HL-60/S4 treated with phorbol 12-myristate 13-acetate at 8.2 ng/mL for 4 days and 3 days (cell line): ENCODE measurements around the gene FXYD4.

Experiments used
- in situ Hi-C: fragments of 300-500 bp; cut with MboI; formaldehyde crosslinking; loops from 2 replicates; pipeline ENCODE4 v1.15.0; 2022; ENCODE audit warnings: low sequenced_read_pairs

FXYD4 gene

DNA sequence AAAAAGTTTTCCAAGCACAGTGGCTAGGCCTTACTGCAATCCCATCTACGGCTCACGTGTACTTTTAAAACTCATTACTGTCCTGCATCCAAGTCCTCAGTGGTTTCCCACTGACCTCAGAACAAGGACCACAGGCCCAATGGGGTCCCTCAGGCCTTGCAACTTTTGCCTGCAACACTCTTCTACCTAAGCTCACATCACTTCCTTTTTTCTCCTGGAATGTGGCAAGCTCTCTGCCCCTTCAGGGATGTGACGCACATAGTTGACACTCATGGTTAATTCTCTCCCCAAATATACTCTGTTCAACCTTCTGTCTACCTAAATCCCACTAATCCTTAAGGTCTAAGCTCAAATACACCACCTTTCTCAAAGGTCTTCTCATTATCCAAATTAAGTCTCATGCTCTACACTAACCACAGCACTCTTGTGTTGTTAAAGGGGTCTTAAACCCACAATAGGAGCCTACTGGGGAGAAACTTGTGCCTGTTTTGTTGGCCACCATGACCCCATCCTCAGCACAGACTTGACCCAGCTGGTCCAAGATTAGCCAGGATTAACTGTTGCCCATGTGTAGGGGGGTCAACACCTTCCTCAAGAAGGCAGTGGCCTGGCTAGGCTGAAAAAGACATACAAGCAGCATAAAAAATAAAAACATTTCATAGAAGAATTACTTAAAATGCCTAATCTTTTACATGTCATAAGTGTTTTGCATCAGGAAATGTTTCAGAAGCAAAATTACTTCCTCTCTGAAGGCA, 22.3 kb downstream of the FXYD4 start:
- in situ Hi-C loops = loop anchor here (10.0 kb wide), 1 partner anchor 51 kb away; no protein-coding TSS in a partner anchor

DNA sequence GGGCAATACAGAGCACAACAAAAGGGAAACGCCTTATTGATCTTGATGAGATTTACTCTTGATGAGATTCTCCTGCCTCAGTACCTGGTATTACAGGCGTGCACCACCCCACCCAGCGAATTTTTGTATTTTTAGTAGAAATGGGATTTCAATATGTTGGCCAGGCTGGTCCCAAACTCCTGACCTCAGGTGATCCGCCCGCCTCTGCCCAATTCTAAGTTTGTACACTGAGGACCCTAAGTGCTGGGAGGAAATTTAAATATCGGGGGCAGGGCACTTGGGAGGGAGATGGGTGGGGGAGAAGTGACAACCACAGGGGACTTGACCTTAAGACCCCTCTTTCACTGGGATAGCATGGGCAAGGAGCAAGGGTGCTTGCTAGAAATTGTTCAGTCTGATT, 23.4 kb downstream of the FXYD4 start:
- in situ Hi-C loops = loop anchor here (10.0 kb wide), 1 partner anchor 50 kb away; no protein-coding TSS in a partner anchor

GRCh38 chr10:43395571-43396060, 24.2 kb downstream of the FXYD4 start:
- in situ Hi-C loops = loop anchor here (10.0 kb wide), 1 partner anchor 49 kb away; no protein-coding TSS in a partner anchor

GRCh38 chr10:43396061-43396927, 24.9 kb downstream of the FXYD4 start:
- in situ Hi-C loops = loop anchor here (10.0 kb wide), 1 partner anchor 49 kb away; no protein-coding TSS in a partner anchor

DNA sequence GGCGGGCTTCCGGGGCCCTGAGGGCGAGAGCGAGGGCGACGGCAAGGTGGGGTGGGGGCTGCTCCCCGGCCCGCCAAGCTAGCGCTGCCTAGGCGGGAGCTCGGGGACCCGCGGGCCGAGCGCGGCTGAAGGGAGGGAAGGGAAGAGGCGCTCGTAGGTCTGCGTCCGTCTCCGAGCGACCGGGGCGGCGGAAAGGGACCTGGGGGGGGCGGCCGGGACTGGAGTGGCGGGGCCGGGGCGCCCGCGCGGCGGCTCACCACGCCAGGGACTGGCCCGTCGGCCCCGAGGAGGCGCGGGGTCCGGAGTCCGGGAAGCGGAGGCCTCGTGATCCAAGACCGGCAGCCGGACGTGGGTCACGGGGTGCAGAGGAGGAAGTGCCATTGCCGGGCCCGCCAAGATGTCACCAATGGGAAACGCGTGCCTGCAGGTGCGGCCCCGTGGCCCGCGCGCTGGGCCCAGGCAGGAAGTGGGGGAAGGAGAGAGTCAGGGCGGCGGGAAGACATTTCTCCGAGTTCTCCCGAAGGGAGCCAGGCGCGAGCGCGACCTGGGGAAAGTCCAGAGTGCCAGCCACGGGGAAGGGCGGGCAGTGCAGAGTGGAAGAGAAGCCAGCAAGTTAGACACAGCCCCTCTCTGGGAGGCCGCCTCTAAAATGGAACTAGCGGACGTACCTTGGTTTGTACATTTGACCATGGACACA, 25.6 kb downstream of the FXYD4 start:
- in situ Hi-C loops = loop anchor here (10.0 kb wide), 1 partner anchor 48 kb away; no protein-coding TSS in a partner anchor

- in situ Hi-C loops = loop anchor here (10.0 kb wide), 1 partner anchor 46 kb away; no protein-coding TSS in a partner anchor
Observed at GRCh38 chr10:43398939-43399319, 27.5 kb downstream of the FXYD4 start.

DNA sequence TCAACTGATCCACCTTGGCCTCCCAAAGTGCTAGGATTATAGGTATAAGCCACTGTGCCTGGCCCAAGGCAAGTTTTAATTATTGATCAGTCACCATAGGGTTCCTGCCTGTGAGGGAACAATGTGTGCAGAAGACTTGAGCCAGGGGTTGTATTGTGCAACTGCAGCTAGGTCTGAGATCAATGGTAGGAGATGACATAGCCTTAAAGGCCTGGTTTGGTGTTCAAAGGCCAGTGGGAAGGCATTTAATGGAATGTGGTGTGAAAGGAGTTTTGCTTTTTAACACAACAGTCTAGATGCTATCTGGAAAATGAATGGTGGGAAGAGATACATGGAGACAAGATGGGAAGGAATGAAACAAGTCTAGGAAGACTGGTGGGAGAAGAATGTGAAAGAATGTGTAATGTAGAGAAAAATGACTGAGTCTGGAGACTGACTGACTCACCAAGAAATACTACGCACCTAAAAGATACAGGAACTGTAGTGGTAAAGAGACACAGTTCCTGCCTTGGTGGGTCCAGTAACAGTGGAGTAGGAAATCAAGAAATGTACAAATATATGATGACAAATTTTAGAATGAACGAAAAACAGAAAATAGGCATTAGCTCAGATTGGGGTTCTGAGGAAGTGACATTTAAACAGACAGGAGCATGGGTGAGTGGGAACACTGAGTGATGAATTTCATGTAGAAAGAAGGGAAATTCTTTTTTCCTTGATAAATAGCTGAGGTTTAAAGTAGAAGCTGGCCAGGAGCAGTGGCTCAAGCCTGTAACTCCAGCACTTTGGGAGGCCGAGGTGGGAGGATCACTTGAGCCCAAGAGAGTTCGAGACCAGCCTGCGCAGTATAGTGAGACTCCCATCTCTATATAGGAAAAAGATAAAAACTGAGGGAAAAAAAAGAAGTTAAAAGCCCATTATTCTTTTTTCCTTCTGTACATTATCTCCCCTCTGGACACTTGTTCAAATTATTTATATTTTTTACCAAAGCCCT, 28.2 kb downstream of the FXYD4 start:
- in situ Hi-C loops = loop anchor here (10.0 kb wide), 1 partner anchor 45 kb away; no protein-coding TSS in a partner anchor

- in situ Hi-C loops = no loop called here
Observed at GRCh38 chr10:43401627-43402026, 30.2 kb downstream of the FXYD4 start.

DNA sequence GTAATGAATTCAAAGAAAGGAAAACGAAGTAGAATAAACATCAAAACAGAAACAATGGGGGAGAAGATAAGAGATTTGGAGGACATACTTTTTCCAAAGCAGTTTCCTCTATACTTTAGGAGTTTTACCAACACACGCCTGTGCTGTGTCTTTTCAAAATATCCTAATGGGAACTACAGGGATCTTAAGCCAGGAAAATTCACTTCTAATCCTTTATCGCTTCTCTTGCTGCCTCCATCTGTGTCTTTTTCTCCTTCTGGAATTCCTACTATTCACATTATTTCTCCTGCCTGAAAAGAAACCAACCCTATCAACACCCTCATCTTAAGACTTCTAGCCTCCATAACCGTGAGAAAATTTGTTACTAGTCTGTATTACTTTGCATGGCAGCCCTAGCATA, 30.7 kb downstream of the FXYD4 start:
- in situ Hi-C loops = no loop called here

GRCh38 chr10:43402880-43403452, 31.5 kb downstream of the FXYD4 start:
- in situ Hi-C loops = no loop called here

DNA sequence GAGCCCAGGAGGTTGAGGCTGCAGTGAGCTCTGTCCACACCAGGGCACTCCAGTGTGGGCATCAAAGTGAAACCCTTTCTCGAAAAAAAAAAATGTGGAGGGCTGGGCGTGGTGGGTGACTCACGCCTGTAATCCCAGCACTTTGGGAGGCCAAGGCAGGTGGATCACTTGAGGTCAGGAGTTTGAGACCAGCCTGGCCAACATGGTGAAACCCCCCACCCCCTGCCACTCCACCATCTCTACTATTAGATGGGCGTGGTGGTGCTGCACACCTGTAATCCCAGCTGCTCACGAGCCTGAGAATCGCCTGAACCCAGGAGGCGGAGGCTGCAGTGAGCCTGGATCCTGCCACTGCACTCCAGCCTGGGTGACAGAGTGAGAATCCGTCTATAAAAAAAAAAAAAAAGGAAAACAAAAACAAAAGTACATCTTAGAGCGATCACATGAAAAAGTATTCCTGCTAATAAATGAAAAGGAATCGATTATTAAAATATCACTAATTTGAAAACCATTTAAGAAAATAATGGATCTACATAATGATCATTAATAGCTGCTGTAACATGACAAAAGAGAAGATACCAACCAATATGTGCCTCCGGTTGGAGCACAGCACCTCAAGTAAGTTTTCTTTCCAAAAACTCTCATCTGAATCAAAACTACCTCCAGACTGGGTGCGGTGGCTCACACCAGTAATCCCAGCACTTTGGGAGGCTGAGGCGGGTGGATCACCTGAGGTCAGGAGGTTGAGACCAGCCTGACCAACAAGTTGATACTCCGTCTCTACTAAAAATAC, 32.7 kb downstream of the FXYD4 start:
- in situ Hi-C loops = no loop called here

GRCh38 chr10:43404704-43405084, 33.3 kb downstream of the FXYD4 start:
- in situ Hi-C loops = no loop called here

DNA sequence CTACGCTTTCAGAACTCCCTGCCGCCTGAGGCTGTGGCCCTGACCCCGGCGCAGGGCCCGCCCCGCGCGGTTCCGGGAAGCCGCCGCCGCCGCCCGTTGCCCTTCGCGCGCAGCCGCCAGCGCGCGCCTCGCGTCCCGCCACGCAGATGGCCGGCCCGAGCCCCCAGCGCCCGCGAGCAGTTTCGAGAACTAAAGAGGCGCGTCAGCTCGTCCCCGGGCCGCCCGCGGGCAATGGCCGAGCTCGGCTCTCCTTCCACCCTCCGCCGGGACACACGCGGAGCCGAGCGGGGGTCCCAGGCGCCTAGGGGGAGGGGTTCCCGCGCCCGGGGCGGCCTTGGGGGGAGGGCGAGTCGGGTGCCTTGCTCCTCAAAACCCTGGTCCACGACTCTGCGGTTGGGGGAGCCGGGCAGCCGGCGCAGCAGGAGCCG, 35.7 kb downstream of the FXYD4 start:
- in situ Hi-C loops = no loop called here

DNA sequence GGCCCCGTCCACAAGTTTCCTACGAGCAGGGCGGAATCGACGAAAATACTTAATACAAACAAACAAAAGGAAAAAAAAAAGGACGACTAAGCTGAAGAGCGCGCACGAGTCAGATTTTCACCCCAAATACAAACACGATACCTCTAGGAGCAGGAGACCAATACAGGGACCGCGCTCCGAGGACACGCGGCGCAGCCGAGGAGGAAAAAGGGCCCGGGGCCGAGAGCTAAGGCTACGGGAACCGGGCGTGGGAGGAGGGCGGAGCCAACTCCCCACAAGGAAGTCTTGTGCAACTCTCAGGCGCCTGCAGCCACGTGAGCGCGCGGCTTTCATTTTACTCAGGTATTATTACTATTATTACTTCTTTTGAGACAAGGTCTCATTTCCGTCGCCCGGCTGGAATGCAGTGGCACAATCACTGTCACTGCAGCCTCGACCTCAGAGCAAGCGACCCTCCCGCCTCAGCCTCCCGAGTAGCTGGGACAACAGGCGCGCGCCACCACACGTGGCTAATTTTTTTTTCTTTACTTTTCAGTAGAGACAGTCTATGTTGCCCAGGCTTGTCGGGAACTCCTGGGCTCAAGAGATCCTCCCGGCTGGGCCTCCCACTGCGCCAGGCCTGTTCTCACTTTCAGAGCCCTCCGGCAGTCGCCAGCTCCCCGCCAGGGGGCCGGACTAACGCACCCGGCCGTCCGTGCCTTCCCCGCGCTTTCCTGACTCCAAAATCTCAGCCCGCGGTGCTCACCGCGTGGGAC, 36.3 kb downstream of the FXYD4 start:
- in situ Hi-C loops = no loop called here

GRCh38 chr10:43408331-43408709, 36.9 kb downstream of the FXYD4 start:
- in situ Hi-C loops = no loop called here

DNA sequence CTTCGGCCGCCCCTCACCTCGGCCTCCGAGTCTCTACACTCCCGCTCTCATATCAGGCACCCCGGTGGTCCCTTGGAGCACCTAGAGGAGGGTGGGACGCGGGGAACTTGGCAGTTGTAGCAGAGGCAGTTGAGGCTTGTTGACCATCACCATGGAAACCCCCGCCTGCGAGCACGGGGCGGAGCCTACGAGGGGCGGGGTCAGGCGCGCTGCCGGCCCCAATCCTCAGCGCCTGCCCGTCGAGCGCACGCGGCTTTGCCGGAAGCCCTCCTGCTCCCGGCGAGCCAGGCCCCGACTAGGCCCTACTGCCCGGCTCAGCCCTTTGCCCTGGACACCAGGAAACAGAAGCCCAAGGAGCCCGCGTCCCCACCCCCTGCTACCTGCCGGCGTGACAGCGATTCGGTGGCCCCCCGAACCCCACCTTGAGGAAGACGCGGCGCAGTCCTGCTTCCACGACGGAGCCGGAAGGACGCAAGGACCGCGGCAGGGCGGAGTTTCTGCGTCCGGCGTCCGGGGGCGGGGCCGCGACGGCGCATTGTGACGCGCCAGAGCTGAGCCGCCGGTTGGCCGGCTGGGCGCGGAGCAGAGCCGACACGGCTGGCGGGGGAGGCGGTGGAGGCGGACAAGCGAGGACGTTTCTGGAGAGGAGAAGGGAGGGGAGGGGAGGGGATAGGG, 37.4 kb downstream of the FXYD4 start, which contains the start of gene HNRNPF:
TSS of gene HNRNPF (minus strand) at position 477 of the 675 bp plus-strand sequence. CDS start 21,302 bp downstream, outside the sequence.
- in situ Hi-C loops = no loop called here
